GM19452 (cell line): ENCODE data around the gene DDX51.
"Not testable (repeated sequence)": the region's sequence is repeated elsewhere in the genome, so short reads cannot be mapped to it uniquely, and the experiment has no call there.

ENCODE experiments used
- ATAC-seq: cut with Tn5 transposase; IDR thresholded peaks from one replicate; pipeline ENCODE4 v1.9.1; 2021; ENCODE audit not compliant: unreplicated experiment

Gene DDX51

GRCh38 chr12:132141976-132142678 lies 2.0 kb downstream of the DDX51 start:
- ATAC-seq: no peak

GRCh38 chr12:132140918-132141841 lies 2.9 kb downstream of the DDX51 start:
- ATAC-seq: no peak

GRCh38 chr12:132140501-132140900 lies 3.6 kb downstream of the DDX51 start:
- ATAC-seq: no peak

- ATAC-seq: no peak
Observed at GRCh38 chr12:132139912-132140311, 4.2 kb downstream of the DDX51 start.

GRCh38 chr12:132138941-132139871 lies 4.9 kb downstream of the DDX51 start:
- no peak for ATAC-seq

- no peak for ATAC-seq
Observed at GRCh38 chr12:132137483-132138125, 6.5 kb downstream of the DDX51 start.

- not testable (repeated sequence) for ATAC-seq
Observed at GRCh38 chr12:132136226-132136625, 7.9 kb downstream of the DDX51 start.

- ATAC-seq: not testable (repeated sequence)
Observed at GRCh38 chr12:132134653-132135183, 9.4 kb downstream of the DDX51 start.

GRCh38 chr12:132133952-132134652 lies 10.0 kb downstream of the DDX51 start:
- no peak for ATAC-seq

- ATAC-seq: no peak
Observed at GRCh38 chr12:132132609-132133430, 11.3 kb downstream of the DDX51 start.

- no peak for ATAC-seq
Observed at GRCh38 chr12:132131952-132132351, 12.2 kb downstream of the DDX51 start.

- ATAC-seq: no peak
Observed at GRCh38 chr12:132131229-132131628, 12.9 kb downstream of the DDX51 start.

GRCh38 chr12:132130690-132131089 lies 13.4 kb downstream of the DDX51 start:
- no peak for ATAC-seq

- no peak for ATAC-seq
Observed at GRCh38 chr12:132129007-132129406, 15.1 kb downstream of the DDX51 start.

- no peak for ATAC-seq
Observed at GRCh38 chr12:132127041-132127440, 17.1 kb downstream of the DDX51 start.

- ATAC-seq: no peak
Observed at GRCh38 chr12:132125736-132126135, 18.4 kb downstream of the DDX51 start.

- no peak for ATAC-seq
Observed at GRCh38 chr12:132124766-132125425, 19.2 kb downstream of the DDX51 start.
